ENCODE results near the gene RALBP1. TPM values are rescaled to one million over a fixed set of nuclear protein-coding genes. Genes with fewer than 3 reads are reported as not detected.

RALBP1 gene
- total RNA-seq, 1 donor from 2014 or later = 29.2 TPM

GRCh38 chr18:9453283-9453682, 22.0 kb upstream of the RALBP1 start:
- Histone ChIP-seq H3K36me3 (ENCODE audit: control insufficient read depth in 3 of 3, insufficient read depth in 3 of 3, low read length in 3 of 3) (no peaks in the 10 kb centered on the region), H3K4me3 (ENCODE audit: low read length in 3 of 3) (no peak overlapping the region), H3K4me1 (ENCODE audit: control insufficient read depth in 3 of 3, insufficient read depth in 3 of 3, low read length in 3 of 3) (no peaks in the 10 kb centered on the region), H3K27ac (ENCODE audit: low read depth, low read length) (no peak overlapping the region), H3K9me3 (ENCODE audit: control insufficient read depth in 3 of 3, low read length in 3 of 3) (peaks cover 0 to 4% (median 2%) of the 10 kb centered on the region in 3 donors), H3K27me3 (ENCODE audit: control insufficient read depth in 3 of 3, insufficient read depth in 3 of 3, low read length in 3 of 3) (peaks cover 0 to 4% (median 0%) of the 10 kb centered on the region in 3 donors), H3K9ac (ENCODE audit: low read depth in 1 of 3, low read length in 3 of 3) (no peak overlapping the region)

- no peak overlapping the region for H3K9ac ChIP-seq (ENCODE audit: low read depth in 1 of 3, low read length in 3 of 3)
- peaks cover 0 to 4% (median 2%) of the 10 kb centered on the region in 3 donors for H3K9me3 ChIP-seq (ENCODE audit: control insufficient read depth in 3 of 3, low read length in 3 of 3)
- H3K4me1 ChIP-seq (ENCODE audit: control insufficient read depth in 3 of 3, insufficient read depth in 3 of 3, low read length in 3 of 3) = no peaks in the 10 kb centered on the region
- no peaks in the 10 kb centered on the region for H3K27me3 ChIP-seq (ENCODE audit: control insufficient read depth in 3 of 3, insufficient read depth in 3 of 3, low read length in 3 of 3)
- H3K36me3 ChIP-seq (ENCODE audit: control insufficient read depth in 3 of 3, insufficient read depth in 3 of 3, low read length in 3 of 3) = no peaks in the 10 kb centered on the region
- H3K27ac ChIP-seq (ENCODE audit: low read depth, low read length) = no peak overlapping the region
- no peak overlapping the region for H3K4me3 ChIP-seq (ENCODE audit: low read length in 3 of 3)
These were observed 21.1 kb upstream of the RALBP1 start for GRCh38 chr18:9454061-9454703.

- Histone ChIP-seq H3K27me3 (ENCODE audit: control insufficient read depth in 3 of 3, insufficient read depth in 3 of 3, low read length in 3 of 3) (no peaks in the 10 kb centered on the region), H3K27ac (ENCODE audit: low read depth, low read length) (no peak overlapping the region), H3K4me3 (ENCODE audit: low read length in 3 of 3) (no peak overlapping the region), H3K4me1 (ENCODE audit: control insufficient read depth in 3 of 3, insufficient read depth in 3 of 3, low read length in 3 of 3) (no peaks in the 10 kb centered on the region), H3K9me3 (ENCODE audit: control insufficient read depth in 3 of 3, low read length in 3 of 3) (peaks cover 0 to 4% (median 2%) of the 10 kb centered on the region in 3 donors), H3K9ac (ENCODE audit: low read depth in 1 of 3, low read length in 3 of 3) (no peak overlapping the region), H3K36me3 (ENCODE audit: control insufficient read depth in 3 of 3, insufficient read depth in 3 of 3, low read length in 3 of 3) (no peaks in the 10 kb centered on the region)
These were observed 19.4 kb upstream of the RALBP1 start for GRCh38 chr18:9455718-9456511.

- Histone ChIP-seq H3K4me1 (ENCODE audit: control insufficient read depth in 3 of 3, insufficient read depth in 3 of 3, low read length in 3 of 3) (no peaks in the 10 kb centered on the region), H3K9ac (ENCODE audit: low read depth in 1 of 3, low read length in 3 of 3) (no peak overlapping the region), H3K27ac (ENCODE audit: low read depth, low read length) (no peak overlapping the region), H3K4me3 (ENCODE audit: low read length in 3 of 3) (no peak overlapping the region), H3K27me3 (ENCODE audit: control insufficient read depth in 3 of 3, insufficient read depth in 3 of 3, low read length in 3 of 3) (no peaks in the 10 kb centered on the region), H3K9me3 (ENCODE audit: control insufficient read depth in 3 of 3, low read length in 3 of 3) (peaks cover 4 to 13% (median 10%) of the 10 kb centered on the region in 3 donors), H3K36me3 (ENCODE audit: control insufficient read depth in 3 of 3, insufficient read depth in 3 of 3, low read length in 3 of 3) (no peaks in the 10 kb centered on the region)
These were observed 9.2 kb upstream of the RALBP1 start for GRCh38 chr18:9466127-9466526.

- H3K9me3 ChIP-seq (ENCODE audit: control insufficient read depth in 3 of 3, low read length in 3 of 3) = peaks cover 4 to 13% (median 10%) of the 10 kb centered on the region in 3 donors
- H3K36me3 ChIP-seq (ENCODE audit: control insufficient read depth in 3 of 3, insufficient read depth in 3 of 3, low read length in 3 of 3) = no peaks in the 10 kb centered on the region
- no peak overlapping the region for H3K27ac ChIP-seq (ENCODE audit: low read depth, low read length)
- H3K27me3 ChIP-seq (ENCODE audit: control insufficient read depth in 3 of 3, insufficient read depth in 3 of 3, low read length in 3 of 3) = no peaks in the 10 kb centered on the region
- H3K4me3 ChIP-seq (ENCODE audit: low read length in 3 of 3) = no peak overlapping the region
- no peaks in the 10 kb centered on the region for H3K4me1 ChIP-seq (ENCODE audit: control insufficient read depth in 3 of 3, insufficient read depth in 3 of 3, low read length in 3 of 3)
- H3K9ac ChIP-seq (ENCODE audit: low read depth in 1 of 3, low read length in 3 of 3) = no peak overlapping the region
These were observed 8.5 kb upstream of the RALBP1 start for GRCh38 chr18:9466846-9467245.

GRCh38 chr18:9468998-9469397, 6.3 kb upstream of the RALBP1 start:
- no peak overlapping the region for H3K4me3 ChIP-seq (ENCODE audit: low read length in 3 of 3)
- no peak overlapping the region for H3K9ac ChIP-seq (ENCODE audit: low read depth in 1 of 3, low read length in 3 of 3)
- no peaks in the 10 kb centered on the region for H3K27me3 ChIP-seq (ENCODE audit: control insufficient read depth in 3 of 3, insufficient read depth in 3 of 3, low read length in 3 of 3)
- H3K27ac ChIP-seq (ENCODE audit: low read depth, low read length) = no peak overlapping the region
- peaks cover under 1 to 2% (median 1%) of the 10 kb centered on the region in 3 donors for H3K4me1 ChIP-seq (ENCODE audit: control insufficient read depth in 3 of 3, insufficient read depth in 3 of 3, low read length in 3 of 3)
- peaks cover 4 to 13% (median 10%) of the 10 kb centered on the region in 3 donors for H3K9me3 ChIP-seq (ENCODE audit: control insufficient read depth in 3 of 3, low read length in 3 of 3)
- no peaks in the 10 kb centered on the region for H3K36me3 ChIP-seq (ENCODE audit: control insufficient read depth in 3 of 3, insufficient read depth in 3 of 3, low read length in 3 of 3)

- H3K27ac ChIP-seq (ENCODE audit: low read depth, low read length) = no peak overlapping the region
- H3K4me3 ChIP-seq (ENCODE audit: low read length in 3 of 3) = no peak overlapping the region
- peaks cover 4 to 13% (median 10%) of the 10 kb centered on the region in 3 donors for H3K9me3 ChIP-seq (ENCODE audit: control insufficient read depth in 3 of 3, low read length in 3 of 3)
- peaks cover 6 to 8% (median 7%) of the 10 kb centered on the region in 3 donors for H3K4me1 ChIP-seq (ENCODE audit: control insufficient read depth in 3 of 3, insufficient read depth in 3 of 3, low read length in 3 of 3)
- H3K27me3 ChIP-seq (ENCODE audit: control insufficient read depth in 3 of 3, insufficient read depth in 3 of 3, low read length in 3 of 3) = no peaks in the 10 kb centered on the region
- no peak overlapping the region for H3K9ac ChIP-seq (ENCODE audit: low read depth in 1 of 3, low read length in 3 of 3)
- H3K36me3 ChIP-seq (ENCODE audit: control insufficient read depth in 3 of 3, insufficient read depth in 3 of 3, low read length in 3 of 3) = no peaks in the 10 kb centered on the region
These were observed 5.6 kb upstream of the RALBP1 start for GRCh38 chr18:9469685-9470084.

GRCh38 chr18:9474108-9474982, 968 bp upstream of the RALBP1 start:
- Histone ChIP-seq H3K4me1 (ENCODE audit: control insufficient read depth in 3 of 3, insufficient read depth in 3 of 3, low read length in 3 of 3) (peaks cover 6 to 8% (median 7%) of the 10 kb centered on the region in 3 donors), H3K9me3 (ENCODE audit: control insufficient read depth in 3 of 3, low read length in 3 of 3) (no peaks in the 10 kb centered on the region), H3K9ac (ENCODE audit: low read depth in 1 of 3, low read length in 3 of 3) (peak overlapping the region; percentile 80 to 93 (median 91)), H3K27ac (ENCODE audit: low read depth, low read length) (peak overlapping the region; percentile 85), H3K4me3 (ENCODE audit: low read length in 3 of 3) (peak overlapping the region; percentile 95 to 99 (median 97)), H3K36me3 (ENCODE audit: control insufficient read depth in 3 of 3, insufficient read depth in 3 of 3, low read length in 3 of 3) (peaks cover 0 to 5% (median 0%) of the 10 kb centered on the region in 3 donors), H3K27me3 (ENCODE audit: control insufficient read depth in 3 of 3, insufficient read depth in 3 of 3, low read length in 3 of 3) (no peaks in the 10 kb centered on the region)

GRCh38 chr18:9475643-9476591, 604 bp downstream of the RALBP1 start:
- peaks cover 0 to 5% (median 0%) of the 10 kb centered on the region in 3 donors for H3K36me3 ChIP-seq (ENCODE audit: control insufficient read depth in 3 of 3, insufficient read depth in 3 of 3, low read length in 3 of 3)
- peaks cover 6 to 8% (median 7%) of the 10 kb centered on the region in 3 donors for H3K4me1 ChIP-seq (ENCODE audit: control insufficient read depth in 3 of 3, insufficient read depth in 3 of 3, low read length in 3 of 3)
- no peaks in the 10 kb centered on the region for H3K27me3 ChIP-seq (ENCODE audit: control insufficient read depth in 3 of 3, insufficient read depth in 3 of 3, low read length in 3 of 3)

More at GRCh38 chr18:9475643-9476591, 604 bp downstream of the RALBP1 start:
- H3K9me3 ChIP-seq (ENCODE audit: control insufficient read depth in 3 of 3, low read length in 3 of 3) = no peaks in the 10 kb centered on the region
- peak overlapping the region; percentile 88 to 90 (median 89) for H3K4me3 ChIP-seq (ENCODE audit: low read length in 3 of 3)
- H3K27ac ChIP-seq (ENCODE audit: low read depth, low read length) = peak overlapping the region; percentile 79
- H3K9ac ChIP-seq (ENCODE audit: low read depth in 1 of 3, low read length in 3 of 3) = peak overlapping the region; percentile 83 to 94 (median 88)
